ENCODE results near the gene KCNH8. TPM values are rescaled to one million over a fixed set of nuclear protein-coding genes. Genes with fewer than 3 reads are reported as not detected.
"Not testable (repeated sequence)": the region's sequence is repeated elsewhere in the genome, so short reads cannot be mapped to it uniquely, and the experiment has no call there.

KCNH8 gene
- total RNA-seq, 3 donors from 2014 or later (not counting 1 experiment from before 2014, with no cell fraction given), result 0.10 TPM; not detected in 2

DNA sequence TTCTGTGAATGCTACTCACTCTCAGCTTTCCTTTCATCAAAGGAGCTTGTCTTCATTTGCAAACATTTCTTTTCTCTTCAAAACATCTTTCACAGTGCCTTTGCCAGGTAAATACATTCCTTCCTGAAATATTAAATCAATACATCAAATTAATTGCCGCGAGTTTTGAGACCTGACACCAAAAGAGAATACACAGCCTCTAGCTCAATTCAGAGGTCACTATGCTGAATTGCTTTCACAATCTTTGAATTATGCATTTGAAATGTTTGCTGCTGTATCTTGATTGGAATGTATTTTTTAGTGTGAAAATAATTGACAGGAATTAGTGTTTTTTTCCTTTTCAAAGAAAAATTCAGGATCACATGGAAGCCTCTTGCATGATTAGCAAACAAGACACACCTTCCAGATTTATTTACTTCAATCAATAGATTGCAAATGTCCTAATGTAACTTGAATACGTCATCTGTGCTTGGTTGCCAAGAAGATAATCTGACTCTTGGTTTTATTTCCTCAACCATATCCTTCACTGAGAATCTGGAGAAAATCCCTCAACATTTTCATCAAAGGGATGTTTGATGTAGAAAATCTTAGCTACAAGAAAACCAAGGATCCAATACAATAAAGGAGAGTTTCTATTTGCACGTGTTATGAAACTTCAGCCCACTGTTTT is 83.6 kb downstream of the KCNH8 start:
- Mint-ChIP-seq H3K36me3 (no peaks in the 10 kb centered on the region), H3K27ac (no peak overlapping the region), H3K4me3 (no peak overlapping the region), H3K4me1 (no peaks in the 10 kb centered on the region), H3K9me3 (no peaks in the 10 kb centered on the region), H3K27me3 (ENCODE audit: low read depth in 2 of 2) (no peaks in the 10 kb centered on the region)
- TF ChIP-seq, protein P1, sequence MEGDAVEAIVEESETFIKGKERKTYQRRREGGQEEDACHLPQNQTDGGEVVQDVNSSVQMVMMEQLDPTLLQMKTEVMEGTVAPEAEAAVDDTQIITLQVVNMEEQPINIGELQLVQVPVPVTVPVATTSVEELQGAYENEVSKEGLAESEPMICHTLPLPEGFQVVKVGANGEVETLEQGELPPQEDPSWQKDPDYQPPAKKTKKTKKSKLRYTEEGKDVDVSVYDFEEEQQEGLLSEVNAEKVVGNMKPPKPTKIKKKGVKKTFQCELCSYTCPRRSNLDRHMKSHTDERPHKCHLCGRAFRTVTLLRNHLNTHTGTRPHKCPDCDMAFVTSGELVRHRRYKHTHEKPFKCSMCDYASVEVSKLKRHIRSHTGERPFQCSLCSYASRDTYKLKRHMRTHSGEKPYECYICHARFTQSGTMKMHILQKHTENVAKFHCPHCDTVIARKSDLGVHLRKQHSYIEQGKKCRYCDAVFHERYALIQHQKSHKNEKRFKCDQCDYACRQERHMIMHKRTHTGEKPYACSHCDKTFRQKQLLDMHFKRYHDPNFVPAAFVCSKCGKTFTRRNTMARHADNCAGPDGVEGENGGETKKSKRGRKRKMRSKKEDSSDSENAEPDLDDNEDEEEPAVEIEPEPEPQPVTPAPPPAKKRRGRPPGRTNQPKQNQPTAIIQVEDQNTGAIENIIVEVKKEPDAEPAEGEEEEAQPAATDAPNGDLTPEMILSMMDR (IDR thresholded peaks at IDR 0.05), result no peak
- WGBS (ENCODE audit: insufficient coverage), result 94% methylated on average over 3 of the region's 4 CpGs
- no peak for DNase-seq
- H3K9me3 ChIP-seq (ENCODE audit: control insufficient read depth, insufficient read depth, low read length), result no peaks in the 10 kb centered on the region
- no peak overlapping the region for H3K27ac ChIP-seq (ENCODE audit: low read length)
- ATAC-seq, result no peak
- no peaks in the 10 kb centered on the region for H3K36me3 ChIP-seq (ENCODE audit: control insufficient read depth, insufficient read depth, low read length)
- H3K27me3 ChIP-seq (ENCODE audit: control insufficient read depth, insufficient read depth, low read length), result no peaks in the 10 kb centered on the region
- H3K4me3 ChIP-seq (ENCODE audit: low read length), result no peak overlapping the region
- intact Hi-C loops (cut with micrococcal nuclease), result no loop called here
- no peaks in the 10 kb centered on the region for H3K4me1 ChIP-seq (ENCODE audit: control insufficient read depth, insufficient read depth, low read length)

DNA sequence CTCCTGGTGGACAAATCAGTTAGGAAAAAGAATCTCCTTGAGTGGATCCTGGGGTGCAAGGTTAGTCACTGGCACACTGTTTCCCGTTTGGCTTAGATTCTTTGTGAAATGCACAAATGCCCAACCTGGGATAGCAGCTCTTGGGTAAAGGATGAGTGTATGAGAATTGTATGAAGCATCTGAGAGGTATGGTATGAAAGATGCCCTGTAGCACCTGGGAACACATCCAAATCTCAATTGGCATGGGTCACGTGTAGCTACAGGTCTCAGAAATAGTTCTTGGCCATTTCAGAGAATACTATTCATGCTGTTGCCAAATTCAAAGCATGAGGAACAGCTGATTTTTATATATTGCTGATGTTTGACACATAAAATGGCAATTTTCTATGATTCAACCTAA is 84.3 kb downstream of the KCNH8 start:
- Mint-ChIP-seq H3K27ac (no peak overlapping the region), H3K9me3 (no peaks in the 10 kb centered on the region), H3K27me3 (ENCODE audit: low read depth in 2 of 2) (no peaks in the 10 kb centered on the region), H3K4me1 (no peaks in the 10 kb centered on the region), H3K36me3 (no peaks in the 10 kb centered on the region), H3K4me3 (no peak overlapping the region)
- TF ChIP-seq, protein P1 (IDR thresholded peaks at IDR 0.05), result no peak
- Histone ChIP-seq H3K4me1 (ENCODE audit: control insufficient read depth, insufficient read depth, low read length) (no peaks in the 10 kb centered on the region), H3K27ac (ENCODE audit: low read length) (no peak overlapping the region), H3K36me3 (ENCODE audit: control insufficient read depth, insufficient read depth, low read length) (no peaks in the 10 kb centered on the region), H3K9me3 (ENCODE audit: control insufficient read depth, insufficient read depth, low read length) (no peaks in the 10 kb centered on the region), H3K4me3 (ENCODE audit: low read length) (no peak overlapping the region), H3K27me3 (ENCODE audit: control insufficient read depth, insufficient read depth, low read length) (no peaks in the 10 kb centered on the region)
- ATAC-seq, result no peak
- no peak for DNase-seq
- 83% methylated on average over 2 of the region's 2 CpGs for WGBS (ENCODE audit: insufficient coverage)
- intact Hi-C loops (cut with micrococcal nuclease), result no loop called here

DNA sequence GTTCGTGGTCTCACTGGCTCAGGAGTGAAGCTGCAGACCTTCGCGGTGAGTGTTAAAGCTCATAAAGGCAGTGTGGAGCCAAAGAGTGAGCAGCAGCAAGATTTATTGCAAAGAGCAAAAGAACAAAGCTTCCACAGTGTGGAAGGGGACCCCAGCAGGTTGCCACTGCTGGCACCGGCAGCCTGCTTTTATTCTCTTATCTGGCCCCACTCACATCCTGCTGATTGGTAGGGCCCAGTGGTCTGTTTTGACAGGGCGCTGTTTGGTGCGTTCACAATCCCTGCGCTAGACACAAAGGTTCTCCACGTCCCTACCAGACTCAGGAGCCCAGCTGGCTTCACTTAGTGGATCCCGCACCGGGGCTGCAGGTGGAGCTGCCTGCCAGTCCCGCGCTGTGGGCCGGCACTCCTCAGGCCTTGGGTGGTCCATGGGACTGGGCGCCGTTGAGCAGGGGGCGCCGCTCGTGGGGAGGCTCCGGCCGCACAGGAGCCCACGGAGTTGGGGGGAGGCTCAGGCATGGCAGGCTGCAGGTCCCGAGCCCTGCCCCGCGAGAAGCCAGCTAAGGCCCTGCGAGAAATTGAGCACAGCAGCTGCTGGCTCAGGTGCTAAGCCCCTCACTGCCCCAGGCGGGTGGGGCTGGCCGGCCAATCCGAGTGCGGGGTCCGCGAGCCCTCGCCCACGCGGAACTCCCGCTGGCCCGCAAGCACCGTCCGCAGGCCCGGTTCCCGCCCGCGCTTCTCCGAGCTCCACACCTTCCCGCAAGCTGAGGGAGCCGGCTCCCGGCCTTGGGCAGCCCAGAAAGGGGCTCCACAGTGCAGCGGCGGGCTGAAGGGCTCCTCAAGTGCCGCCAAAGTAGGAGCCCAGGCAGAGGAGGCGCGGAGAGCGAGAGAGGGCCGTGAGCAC is 85.8 kb downstream of the KCNH8 start:
- H3K4me3 Mint-ChIP-seq; DNase-seq; H3K27ac ChIP-seq (ENCODE audit: low read length); intact Hi-C loops (cut with micrococcal nuclease); H3K27me3 Mint-ChIP-seq (ENCODE audit: low read depth in 2 of 2); H3K4me1 ChIP-seq (ENCODE audit: control insufficient read depth, insufficient read depth, low read length); H3K4me3 ChIP-seq (ENCODE audit: low read length); H3K9me3 Mint-ChIP-seq; H3K27ac Mint-ChIP-seq; H3K36me3 ChIP-seq (ENCODE audit: control insufficient read depth, insufficient read depth, low read length); H3K36me3 Mint-ChIP-seq; H3K27me3 ChIP-seq (ENCODE audit: control insufficient read depth, insufficient read depth, low read length); H3K4me1 Mint-ChIP-seq; H3K9me3 ChIP-seq (ENCODE audit: control insufficient read depth, insufficient read depth, low read length); ATAC-seq: not testable (repeated sequence)
- 84% methylated on average over 53 of the region's 53 CpGs for WGBS (ENCODE audit: insufficient coverage)

DNA sequence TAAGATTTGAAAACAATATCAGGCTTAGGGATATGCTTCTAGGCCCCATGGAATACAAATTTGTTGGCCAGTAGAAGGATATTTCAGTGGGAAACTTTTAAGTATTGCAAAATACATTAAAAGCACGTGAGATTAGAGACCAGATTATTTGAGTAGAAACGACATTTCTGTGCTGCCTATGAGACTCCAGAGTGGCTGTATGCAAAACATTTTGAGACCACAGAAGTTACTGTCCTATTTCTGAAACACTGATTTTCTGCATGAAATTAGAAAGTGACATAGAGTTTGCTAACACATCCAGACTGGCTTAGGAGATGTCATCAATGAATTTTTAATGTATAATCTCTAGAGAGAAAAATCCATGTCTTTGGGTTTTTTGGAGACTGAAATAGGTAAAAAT is 99.8 kb downstream of the KCNH8 start:
- Mint-ChIP-seq H3K27me3 (ENCODE audit: low read depth in 2 of 2) (no peaks in the 10 kb centered on the region), H3K4me3 (no peak overlapping the region), H3K9me3 (peaks cover 3% of the 10 kb centered on the region in 2 donors), H3K4me1 (no peaks in the 10 kb centered on the region), H3K36me3 (no peaks in the 10 kb centered on the region), H3K27ac (no peak overlapping the region)
- no peak overlapping the region for H3K4me3 ChIP-seq (ENCODE audit: low read length)
- 39% methylated on average over 2 of the region's 2 CpGs for WGBS (ENCODE audit: insufficient coverage)
- TF ChIP-seq, protein P1 (IDR thresholded peaks at IDR 0.05), result no peak
- H3K27ac ChIP-seq (ENCODE audit: low read length), result no peak overlapping the region
- ATAC-seq (no peak), DNase-seq (no peak)
- no peaks in the 10 kb centered on the region for H3K4me1 ChIP-seq (ENCODE audit: control insufficient read depth, insufficient read depth, low read length)
- intact Hi-C loops (cut with micrococcal nuclease), result no loop called here
- no peaks in the 10 kb centered on the region for H3K36me3 ChIP-seq (ENCODE audit: control insufficient read depth, insufficient read depth, low read length)
- no peaks in the 10 kb centered on the region for H3K9me3 ChIP-seq (ENCODE audit: control insufficient read depth, insufficient read depth, low read length)
- no peaks in the 10 kb centered on the region for H3K27me3 ChIP-seq (ENCODE audit: control insufficient read depth, insufficient read depth, low read length)

Data from natural killer cell (primary cell).